Upper lobe of left lung (tissue), 4 donors: ENCODE measurements around the gene RBM5.

Experiments
- EP300 ChIP-seq, 4 donors: sonication (generic); formaldehyde crosslinking; IDR thresholded peaks; one replicate each; pipeline ENCODE4 v1.5.1; 2017; ENCODE audit warnings: antibody characterized with exemption in 4 of 4, control low read depth in 2 of 4
- POLR2A ChIP-seq, 4 donors: fragments of 450-650 bp; IDR thresholded peaks; one replicate each; pipeline ENCODE4 v1.5.1; 2016 to 2017; ENCODE audit warnings: antibody characterized with exemption in 4 of 4, mild to moderate bottlenecking in 2 of 4
- POLR2AphosphoS5 ChIP-seq, 2 donors: sonication (generic); formaldehyde crosslinking; IDR thresholded peaks; one replicate each; pipeline ENCODE4 v1.5.1; 2017; ENCODE audit warnings: antibody characterized with exemption in 2 of 2
- TF ChIP-seq, protein P1 (sequence below), 6 experiments: fragments of 450-650 bp in 4 of 6; fragments of 200-600 bp in 2 of 6; sonication (generic) in 2 of 6; IDR thresholded peaks; one replicate each; pipeline ENCODE4 v1.5.1; 2016 to 2019; ENCODE audit warnings: antibody characterized with exemption in 6 of 6

DNA sequence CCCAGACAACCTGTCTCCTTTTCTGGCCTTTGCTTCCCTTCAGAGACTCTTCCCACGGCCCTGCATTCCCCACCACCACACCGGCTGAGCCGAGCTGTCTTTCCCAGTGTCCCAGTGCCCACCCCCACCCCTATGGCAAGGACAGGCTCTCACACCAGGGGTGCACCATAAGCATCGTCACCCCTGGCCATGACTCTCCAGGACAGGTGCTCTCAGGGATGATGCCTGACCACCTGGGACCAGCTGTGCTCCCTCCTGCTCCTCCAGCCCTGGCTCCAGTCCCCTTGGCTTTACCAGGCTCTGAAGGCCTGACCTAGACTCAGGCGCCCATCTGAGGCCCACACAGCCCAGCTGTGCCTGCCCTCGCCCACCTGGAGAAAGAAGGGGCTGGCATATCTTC is 48.8 kb downstream of the RBM5 start:
- TF ChIP-seq EP300 (IDR thresholded peaks at IDR 0.05) = no peak
- TF ChIP-seq, protein P1, sequence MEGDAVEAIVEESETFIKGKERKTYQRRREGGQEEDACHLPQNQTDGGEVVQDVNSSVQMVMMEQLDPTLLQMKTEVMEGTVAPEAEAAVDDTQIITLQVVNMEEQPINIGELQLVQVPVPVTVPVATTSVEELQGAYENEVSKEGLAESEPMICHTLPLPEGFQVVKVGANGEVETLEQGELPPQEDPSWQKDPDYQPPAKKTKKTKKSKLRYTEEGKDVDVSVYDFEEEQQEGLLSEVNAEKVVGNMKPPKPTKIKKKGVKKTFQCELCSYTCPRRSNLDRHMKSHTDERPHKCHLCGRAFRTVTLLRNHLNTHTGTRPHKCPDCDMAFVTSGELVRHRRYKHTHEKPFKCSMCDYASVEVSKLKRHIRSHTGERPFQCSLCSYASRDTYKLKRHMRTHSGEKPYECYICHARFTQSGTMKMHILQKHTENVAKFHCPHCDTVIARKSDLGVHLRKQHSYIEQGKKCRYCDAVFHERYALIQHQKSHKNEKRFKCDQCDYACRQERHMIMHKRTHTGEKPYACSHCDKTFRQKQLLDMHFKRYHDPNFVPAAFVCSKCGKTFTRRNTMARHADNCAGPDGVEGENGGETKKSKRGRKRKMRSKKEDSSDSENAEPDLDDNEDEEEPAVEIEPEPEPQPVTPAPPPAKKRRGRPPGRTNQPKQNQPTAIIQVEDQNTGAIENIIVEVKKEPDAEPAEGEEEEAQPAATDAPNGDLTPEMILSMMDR (IDR thresholded peaks at IDR 0.05) = no peak
- TF ChIP-seq POLR2AphosphoS5 (IDR thresholded peaks at IDR 0.05) = no peak
- TF ChIP-seq POLR2A (IDR thresholded peaks at IDR 0.05) = no peak
